ENCODE results near the gene CD34.

CD34 gene

GRCh38 chr1:207833381-207833780 lies 77.5 kb downstream of the CD34 start:
- Histone ChIP-seq H3K27me3 (ENCODE audit: low read depth, low read length) (no peaks in the 10 kb centered on the region), H3K4me3 (ENCODE audit: low read length) (no peak overlapping the region), H3K9me3 (ENCODE audit: insufficient read depth, low read length) (no peaks in the 10 kb centered on the region), H4K20me1 (ENCODE audit: insufficient read depth, low read length) (no peaks in the 10 kb centered on the region), H3K9ac (ENCODE audit: low read length) (no peak overlapping the region), H3K36me3 (replicated peaks; ENCODE audit: low read depth, low read length) (peaks cover 4% of the 10 kb centered on the region), H3K4me1 (ENCODE audit: low read length) (peaks cover 56% of the 10 kb centered on the region), H2AFZ (ENCODE audit: low read depth, low read length) (no peak overlapping the region), H3K4me2 (ENCODE audit: low read length) (peak overlapping the region; percentile 85), H3K27ac (ENCODE audit: low read length) (peak overlapping the region; percentile 82; the same call in 1 of the 2 replicates), H3K79me2 (ENCODE audit: low read length) (peaks cover 34% of the 10 kb centered on the region)
- TF ChIP-seq CTCF (IDR thresholded peaks at IDR 0.05; ENCODE audit: low read depth, low read length) (no peak), EZH2phosphoT487 (IDR thresholded peaks at IDR 0.05; ENCODE audit: low read depth) (no peak)

- Histone ChIP-seq H4K20me1 (ENCODE audit: insufficient read depth, low read length) (no peaks in the 10 kb centered on the region), H2AFZ (ENCODE audit: low read depth, low read length) (no peak overlapping the region), H3K79me2 (ENCODE audit: low read length) (peaks cover 39% of the 10 kb centered on the region), H3K4me3 (ENCODE audit: low read length) (peak overlapping the region; percentile 67; the same call in 1 of the 2 replicates), H3K4me2 (ENCODE audit: low read length) (peak overlapping the region; percentile 85), H3K9me3 (ENCODE audit: insufficient read depth, low read length) (no peaks in the 10 kb centered on the region), H3K9ac (ENCODE audit: low read length) (peak overlapping the region; percentile 53; the same call in 1 of the 2 replicates), H3K4me1 (ENCODE audit: low read length) (peaks cover 62% of the 10 kb centered on the region), H3K27me3 (ENCODE audit: low read depth, low read length) (no peaks in the 10 kb centered on the region), H3K27ac (ENCODE audit: low read length) (peak overlapping the region; percentile 82), H3K36me3 (replicated peaks; ENCODE audit: low read depth, low read length) (peaks cover 4% of the 10 kb centered on the region)
- TF ChIP-seq CTCF (IDR thresholded peaks at IDR 0.05; ENCODE audit: low read depth, low read length): no peak
- no peak for TF ChIP-seq EZH2phosphoT487 (IDR thresholded peaks at IDR 0.05; ENCODE audit: low read depth)
These were observed 78.1 kb downstream of the CD34 start for GRCh38 chr1:207832796-207833195.

GRCh38 chr1:207831517-207832327 lies 79.2 kb downstream of the CD34 start:
- Histone ChIP-seq H3K36me3 (replicated peaks; ENCODE audit: low read depth, low read length) (peaks cover 4% of the 10 kb centered on the region), H2AFZ (ENCODE audit: low read depth, low read length) (no peak overlapping the region), H3K27me3 (ENCODE audit: low read depth, low read length) (no peaks in the 10 kb centered on the region), H3K4me1 (ENCODE audit: low read length) (peaks cover 73% of the 10 kb centered on the region), H3K4me2 (ENCODE audit: low read length) (peak overlapping the region; percentile 85), H3K4me3 (ENCODE audit: low read length) (peak overlapping the region; percentile 67), H4K20me1 (ENCODE audit: insufficient read depth, low read length) (no peaks in the 10 kb centered on the region), H3K9ac (ENCODE audit: low read length) (peak overlapping the region; percentile 57), H3K9me3 (ENCODE audit: insufficient read depth, low read length) (no peaks in the 10 kb centered on the region), H3K79me2 (ENCODE audit: low read length) (peaks cover 50% of the 10 kb centered on the region), H3K27ac (ENCODE audit: low read length) (peak overlapping the region; percentile 82)
- TF ChIP-seq CTCF (IDR thresholded peaks at IDR 0.05; ENCODE audit: low read depth, low read length) (no peak), EZH2phosphoT487 (IDR thresholded peaks at IDR 0.05; ENCODE audit: low read depth) (no peak)
